8988T (cell line): Measurements from ENCODE around the gene FAM210B.
"Not testable (repeated sequence)": the region's sequence is repeated elsewhere in the genome, so short reads cannot be mapped to it uniquely, and the experiment has no call there.

ENCODE experiments used
- DNase-seq: peaks from one replicate; pipeline ENCODE4 v3.0.0; 2011

The FAM210B gene

GRCh38 chr20:56361900-56362299 lies 3.1 kb downstream of the FAM210B start:
- DNase-seq, result no peak

- DNase-seq, result no peak
Measured at GRCh38 chr20:56362833-56363413, 4.1 kb downstream of the FAM210B start.

GRCh38 chr20:56363491-56363890 lies 4.7 kb downstream of the FAM210B start:
- no peak for DNase-seq

GRCh38 chr20:56368351-56369134 lies 9.8 kb downstream of the FAM210B start:
- no peak for DNase-seq

- no peak for DNase-seq
Measured at GRCh38 chr20:56369179-56369578, 10.4 kb downstream of the FAM210B start.

- no peak for DNase-seq
Measured at GRCh38 chr20:56371977-56372376, 13.2 kb downstream of the FAM210B start.

GRCh38 chr20:56372850-56373249 lies 14.1 kb downstream of the FAM210B start:
- no peak for DNase-seq

GRCh38 chr20:56373942-56374341 lies 15.2 kb downstream of the FAM210B start:
- DNase-seq, result no peak

- no peak for DNase-seq
Measured at GRCh38 chr20:56376331-56376730, 17.6 kb downstream of the FAM210B start.

GRCh38 chr20:56378386-56378785 lies 19.6 kb downstream of the FAM210B start:
- no peak for DNase-seq

- no peak for DNase-seq
Measured at GRCh38 chr20:56380375-56380774, 21.6 kb downstream of the FAM210B start.

- DNase-seq, result no peak
Measured at GRCh38 chr20:56381501-56381900, 22.7 kb downstream of the FAM210B start.

- no peak for DNase-seq
Measured at GRCh38 chr20:56382696-56383095, 23.9 kb downstream of the FAM210B start.

- no peak for DNase-seq
Measured at GRCh38 chr20:56383334-56383733, 24.6 kb downstream of the FAM210B start.

GRCh38 chr20:56385130-56385529 lies 26.4 kb downstream of the FAM210B start:
- no peak for DNase-seq

- DNase-seq, result no peak
Measured at GRCh38 chr20:56386219-56386618, 27.4 kb downstream of the FAM210B start.

- no peak for DNase-seq
Measured at GRCh38 chr20:56388882-56389281, 30.1 kb downstream of the FAM210B start.

- no peak for DNase-seq
Measured at GRCh38 chr20:56389807-56390206, 31.0 kb downstream of the FAM210B start.

- DNase-seq, result not testable (repeated sequence)
Measured at GRCh38 chr20:56390396-56390795, 31.6 kb downstream of the FAM210B start.

- no peak for DNase-seq
Measured at GRCh38 chr20:56391037-56391436, 32.3 kb downstream of the FAM210B start.

- DNase-seq, result no peak
Measured at GRCh38 chr20:56391596-56392131, 32.9 kb downstream of the FAM210B start.

GRCh38 chr20:56392132-56392880 lies 33.5 kb downstream of the FAM210B start, which contains the start of the genes AURKA and CSTF1:
Gene AURKA (minus strand): TSS chr20:56392215. CDS start chr20:56388197, 4,018 bp downstream.
Gene CSTF1 (plus strand): TSS chr20:56392645. CDS start chr20:56395553, 2,908 bp downstream.
- DNase-seq, result peak; percentile 98

GRCh38 chr20:56392881-56393482 lies 34.2 kb downstream of the FAM210B start:
- DNase-seq, result no peak
